H1 (cell line): ENCODE data around the gene ELP4. TPM values are rescaled to one million over a fixed set of nuclear protein-coding genes. Genes with fewer than 3 reads are reported as not detected.
"Not testable (repeated sequence)": the region's sequence is repeated elsewhere in the genome, so short reads cannot be mapped to it uniquely, and the experiment has no call there.

ENCODE experiments used
- CTCF ChIA-PET: fragments of 300-600 bp; sonication (Branson Sonifier 250); formaldehyde crosslinking; loops from one replicate; lab custom pipeline; 2021; ENCODE audit not compliant: partially characterized antibody; lab: Charles Lee
- POLR2A ChIA-PET: fragments of 300-600 bp; sonication (Branson Sonifier 250); formaldehyde crosslinking; loops from one replicate; lab custom pipeline; 2021; ENCODE audit warnings: inconsistent platforms; ENCODE audit not compliant: partially characterized antibody; lab: Charles Lee
- DNase-seq, 2 experiments: peaks; one replicate each; pipeline versions ENCODE4 v3.0.0 to v3.0.0-alpha.2; 2010 to 2022; ENCODE audit warnings: low spot score in 2 of 2, low read depth in 1 of 2, mixed read lengths in 1 of 2
- FAIRE-seq: peaks from 2 replicates; lab custom pipeline; 2011; peaks lifted over from hg19 to GRCh38; lab: Jason Lieb, UNC
- H2AFZ ChIP-seq: 2 replicates; pipeline ENCODE4 v1.8.1; 2012; ENCODE audit warnings: low read length, inconsistent platforms
- H2AK5ac ChIP-seq: 2 replicates; pipeline ENCODE4 v1.6.1; 2013; ENCODE audit warnings: low read depth, low read length
- H2BK120ac ChIP-seq: replicated peaks from 2 replicates; pipeline ENCODE3; 2013; ENCODE audit warnings: low read depth, low read length, inconsistent platforms
- H2BK12ac ChIP-seq: 2 replicates; pipeline ENCODE4 v1.6.1; 2013; ENCODE audit warnings: low read depth, low read length
- H2BK15ac ChIP-seq: 2 replicates; pipeline ENCODE4 v1.6.1; 2013; ENCODE audit warnings: low read length
- H2BK20ac ChIP-seq: 2 replicates; pipeline ENCODE4 v1.6.1; 2013; ENCODE audit warnings: low read length
- H2BK5ac ChIP-seq: 2 replicates; pipeline ENCODE4 v1.6.1; 2013; ENCODE audit warnings: low read depth, low read length
- H3K14ac ChIP-seq: 2 replicates; pipeline ENCODE4 v1.6.1; 2013; ENCODE audit warnings: inconsistent platforms; ENCODE audit not compliant: insufficient read length
- H3K18ac ChIP-seq: 2 replicates; pipeline ENCODE4 v1.6.1; 2013; ENCODE audit warnings: low read length; ENCODE audit errors: extremely low read depth
- H3K23ac ChIP-seq: 2 replicates; pipeline ENCODE4 v1.6.1; 2013; ENCODE audit warnings: inconsistent platforms; ENCODE audit not compliant: insufficient read length
- H3K23me2 ChIP-seq: 2 replicates; pipeline ENCODE4 v1.6.1; 2013; ENCODE audit warnings: low read depth, low read length
- H3K27ac ChIP-seq: 2 replicates; pipeline ENCODE4 v1.6.1; 2011; ENCODE audit warnings: low read depth, low read length, inconsistent platforms
- H3K27me3 ChIP-seq, 4 experiments: replicated peaks in 1 of 4; 1 replicate in 1 of 4; 2 replicates in 3 of 4; pipeline versions ENCODE4 v1.6.1 to v1.8.1; 2011 to 2013; ENCODE audit warnings: low read length in 3 of 4, mild to moderate bottlenecking in 3 of 4, inconsistent platforms in 2 of 4, mixed read lengths in 2 of 4, moderate library complexity in 1 of 4; ENCODE audit not compliant: control insufficient read depth in 3 of 4, insufficient read depth in 3 of 4; ENCODE audit errors: extremely low read depth in 1 of 4
- H3K36me3 ChIP-seq, 4 experiments: 2 replicates each; pipeline versions ENCODE4 v1.6.1 to v1.8.1; 2011 to 2013; ENCODE audit warnings: mild to moderate bottlenecking in 4 of 4, low read length in 3 of 4, moderate library complexity in 2 of 4, control low read depth in 1 of 4, inconsistent platforms in 1 of 4; ENCODE audit not compliant: insufficient read depth in 4 of 4, control insufficient read depth in 2 of 4
- H3K4ac ChIP-seq: replicated peaks from 2 replicates; pipeline ENCODE3; 2013; ENCODE audit warnings: low read length, low read depth, mixed read lengths, inconsistent platforms; ENCODE audit not compliant: insufficient read length
- H3K4me1 ChIP-seq, 4 experiments: replicated peaks in 1 of 4; 1 replicate in 1 of 4; 2 replicates in 3 of 4; pipeline versions ENCODE4 v1.6.1 to v1.8.1; 2011 to 2013; ENCODE audit warnings: low read length in 3 of 4, inconsistent platforms in 2 of 4, mixed read lengths in 1 of 4; ENCODE audit not compliant: insufficient read depth in 4 of 4, control insufficient read depth in 3 of 4
- H3K4me2 ChIP-seq, 2 experiments: 2 replicates each; pipeline versions ENCODE4 v1.6.1 to v1.8.1; 2011 to 2013; ENCODE audit warnings: low read depth in 2 of 2, low read length in 2 of 2, control low read depth in 1 of 2, inconsistent platforms in 1 of 2, mild to moderate bottlenecking in 1 of 2; ENCODE audit not compliant: insufficient read depth in 1 of 2
- H3K4me3 ChIP-seq, 4 experiments: fragments of 200-600, 300-600 bp in 1 of 4; sonication (generic), shearing (Covaris generic), sonication (Bioruptor Twin) in 1 of 4; 2 replicates each; pipeline versions ENCODE4 v1.5.1 to v1.8.1; 2011 to 2016; ENCODE audit warnings: low read length in 4 of 4, low read depth in 3 of 4, control low read depth in 2 of 4, inconsistent platforms in 2 of 4, mild to moderate bottlenecking in 2 of 4, mixed read lengths in 1 of 4, moderate library complexity in 1 of 4; ENCODE audit not compliant: insufficient read depth in 2 of 4; ENCODE audit errors: extremely low read depth in 1 of 4
- H3K56ac ChIP-seq: replicated peaks from 2 replicates; pipeline ENCODE3; 2013; ENCODE audit warnings: low read depth, mild to moderate bottlenecking, mixed read lengths, low read length, inconsistent platforms; ENCODE audit not compliant: insufficient read length
- H3K79me1 ChIP-seq: 2 replicates; pipeline ENCODE4 v1.6.1; 2013; ENCODE audit warnings: low read depth, low read length, control low read depth
- H3K79me2 ChIP-seq, 2 experiments: 2 replicates each; pipeline versions ENCODE4 v1.6.1 to v1.8.1; 2012 to 2013; ENCODE audit warnings: low read length in 2 of 2, mild to moderate bottlenecking in 2 of 2, inconsistent platforms in 1 of 2; ENCODE audit not compliant: insufficient read depth in 2 of 2, control insufficient read depth in 1 of 2
- H3K9ac ChIP-seq, 4 experiments: replicated peaks in 1 of 4; 1 replicate in 1 of 4; 2 replicates in 3 of 4; pipeline versions ENCODE4 v1.6.1 to v1.8.1; 2011 to 2013; ENCODE audit warnings: low read depth in 3 of 4, low read length in 3 of 4, control low read depth in 2 of 4, mild to moderate bottlenecking in 2 of 4, moderate library complexity in 2 of 4, inconsistent platforms in 1 of 4; ENCODE audit errors: extremely low read depth in 1 of 4
- H3K9me3 ChIP-seq, 2 experiments: 2 replicates each; pipeline versions ENCODE4 v1.6.1 to v1.8.1; 2012 to 2013; ENCODE audit warnings: mild to moderate bottlenecking in 2 of 2, moderate library complexity in 2 of 2, control low read depth in 1 of 2, inconsistent platforms in 1 of 2, low read depth in 1 of 2, low read length in 1 of 2, mixed read lengths in 1 of 2; ENCODE audit not compliant: insufficient read depth in 2 of 2
- H4K20me1 ChIP-seq, 2 experiments: replicated peaks in 1 of 2; 2 replicates each; pipeline versions ENCODE3 to v1.8.1; 2011 to 2013; ENCODE audit warnings: inconsistent platforms in 2 of 2, low read length in 2 of 2, mild to moderate bottlenecking in 1 of 2; ENCODE audit not compliant: insufficient read depth in 2 of 2, control insufficient read depth in 1 of 2
- H4K5ac ChIP-seq: 2 replicates; pipeline ENCODE4 v1.6.1; 2013; ENCODE audit warnings: low read length, low read depth, mixed read lengths, inconsistent platforms; ENCODE audit not compliant: insufficient read length
- H4K8ac ChIP-seq: 2 replicates; pipeline ENCODE4 v1.8.0; 2013; ENCODE audit warnings: mild to moderate bottlenecking, moderate library complexity, low read length, inconsistent platforms; ENCODE audit not compliant: insufficient read depth; ENCODE audit errors: extremely low read depth
- H4K91ac ChIP-seq: replicated peaks from 2 replicates; pipeline ENCODE3; 2013; ENCODE audit warnings: low read length, mixed read lengths, inconsistent platforms; ENCODE audit not compliant: insufficient read length
- WGBS, 2 experiments: shearing (Covaris generic) in 1 of 2; methylation state at CpG; one replicate each; pipeline versions ENCODE4 v1.1.6 to v1.1.7; 2013 to 2015; ENCODE audit warnings: low lambda C conversion rate in 2 of 2, mixed read lengths in 2 of 2, inconsistent platforms in 1 of 2, low coverage in 1 of 2, missing lambda C conversion rate in 1 of 2; ENCODE audit not compliant: insufficient replicate concordance in 2 of 2, insufficient coverage in 1 of 2, insufficient read length in 1 of 2; ENCODE audit errors: extremely low coverage in 1 of 2, missing lambda C conversion rate in 1 of 2; 5-methylcytosine and 5-hydroxymethylcytosine counted together
- polyA plus RNA-seq, 7 experiments: library from polyadenylated mRNA; depleted of rRNA in 3 of 7; stranded (reverse) in 5 of 7; unstranded in 2 of 7; fragments of >200 nt in 5 of 7; fragments of 200-250 nt in 2 of 7; gene quantifications; 1 replicate in 5 of 7; 2 replicates in 1 of 7; 4 replicates in 1 of 7; pipeline versions ENCODE4 v1.2.1 to v1.2.3, GENCODE V29; 2011 to 2013; ENCODE audit warnings: missing spikeins in 2 of 7, mixed read lengths in 2 of 7
- total RNA-seq: library from RNA; stranded (reverse); fragmentation: NEBNext Ultra II Directional; extraction: Animal tissue kit (Norgen Biotek cat#: 25700); gene quantifications from 2 replicates; pipeline ENCODE4 v1.2.1, GENCODE V29; 2021

Gene ELP4
- total and polyA plus RNA-seq, 2 of the 8 experiments (the other 6 are each of a cell fraction or from before 2014, with no cell fraction given): 14.0 to 18.6 TPM

DNA sequence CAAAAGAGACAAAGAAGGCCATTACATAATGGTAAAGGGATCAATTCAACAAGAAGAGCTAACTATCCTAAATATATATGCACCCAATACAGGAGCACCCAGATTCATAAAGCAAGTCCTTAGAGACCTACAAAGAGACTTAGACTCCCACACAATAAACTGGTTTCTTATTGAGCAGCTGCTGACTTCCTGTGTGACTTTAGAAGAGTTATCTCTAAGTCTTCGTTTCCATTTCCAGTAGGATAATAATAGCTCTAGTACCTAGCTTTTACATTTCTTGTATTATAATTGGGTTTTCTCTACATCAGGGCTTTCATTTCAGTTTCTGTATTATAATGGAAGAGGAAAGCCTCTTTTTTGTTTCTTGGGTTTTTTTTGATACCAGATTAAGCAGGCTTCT lies 187.5 kb downstream of the ELP4 start:
- WGBS, 2 experiments: 81% methylated on average over 1 of the region's 1 CpG; no CpG with 5 or more reads in 1 of the 2 experiments
- H3K4me1 ChIP-seq: not testable (repeated sequence)

More for the DNA sequence above, 187.5 kb downstream of the ELP4 start:
- H4K8ac ChIP-seq, DNase-seq, H3K4me3 ChIP-seq, H3K27ac ChIP-seq, CTCF ChIA-PET, H3K79me2 ChIP-seq, H2AFZ ChIP-seq, H3K4me2 ChIP-seq, H3K79me1 ChIP-seq, H3K27me3 ChIP-seq, H3K4ac ChIP-seq, H3K23me2 ChIP-seq, H2BK12ac ChIP-seq, H2BK120ac ChIP-seq, H4K91ac ChIP-seq, H2BK15ac ChIP-seq, H3K9me3 ChIP-seq, H2BK5ac ChIP-seq, FAIRE-seq, H3K9ac ChIP-seq, H4K5ac ChIP-seq, H3K23ac ChIP-seq, H4K20me1 ChIP-seq, H3K18ac ChIP-seq, H2BK20ac ChIP-seq, H3K56ac ChIP-seq, H3K14ac ChIP-seq, H3K36me3 ChIP-seq, H2AK5ac ChIP-seq: not testable (repeated sequence)
- POLR2A ChIA-PET: interaction anchor here (1.2 kb wide), 1 partner anchor 15 kb away, joined by 4 read pairs; no protein-coding TSS in a partner anchor
